ENCODE data around the gene HELT. TPM values are rescaled to one million over a fixed set of nuclear protein-coding genes. Genes with fewer than 3 reads are reported as not detected.

HELT gene
- total RNA-seq, 2 experiments from 2014 or later = not detected

GRCh38 chr4:185054272-185054671 is 36.0 kb downstream of the HELT start:
- H3K4me1 Mint-ChIP-seq (ENCODE audit: low read depth) = no peaks in the 10 kb centered on the region
- no peak overlapping the region for H3K27ac Mint-ChIP-seq
- intact Hi-C loops (cut with micrococcal nuclease) = no loop called here
- no peak for DNase-seq
- no peaks in the 10 kb centered on the region for H3K36me3 Mint-ChIP-seq
- no peaks in the 10 kb centered on the region for H3K9me3 Mint-ChIP-seq
- ChIA-PET CTCF (interaction anchor here (1.1 to 1.2 kb wide), 2 partner anchors 12 to 15 kb away, joined by 3 read pairs; no protein-coding TSS in a partner anchor), POLR2A (no interaction called here)
- no peak overlapping the region for H3K4me3 Mint-ChIP-seq
- peaks cover 25% of the 10 kb centered on the region for H3K27me3 Mint-ChIP-seq

- no peak overlapping the region for H3K4me3 Mint-ChIP-seq
- no peaks in the 10 kb centered on the region for H3K36me3 Mint-ChIP-seq
- intact Hi-C loops (cut with micrococcal nuclease) = no loop called here
- no peak for DNase-seq
- H3K27me3 Mint-ChIP-seq = peaks cover 24% of the 10 kb centered on the region
- ChIA-PET POLR2A (no interaction called here), CTCF (interaction anchor here (1.1 kb wide), 1 partner anchor 13 kb away, joined by 3 read pairs; no protein-coding TSS in a partner anchor)
- no peaks in the 10 kb centered on the region for H3K9me3 Mint-ChIP-seq
- no peak overlapping the region for H3K27ac Mint-ChIP-seq
- H3K4me1 Mint-ChIP-seq (ENCODE audit: low read depth) = no peaks in the 10 kb centered on the region
Observed at GRCh38 chr4:185054886-185055285, 36.6 kb downstream of the HELT start.

GRCh38 chr4:185061610-185062009 is 43.3 kb downstream of the HELT start:
- Mint-ChIP-seq H3K27me3 (peaks cover 13% of the 10 kb centered on the region), H3K4me3 (no peak overlapping the region), H3K36me3 (no peaks in the 10 kb centered on the region), H3K4me1 (ENCODE audit: low read depth) (no peaks in the 10 kb centered on the region), H3K9me3 (peaks cover 2% of the 10 kb centered on the region), H3K27ac (no peak overlapping the region)
- POLR2A ChIA-PET = no interaction called here
- CTCF ChIA-PET = interaction anchor here (1.7 kb wide), 1 partner anchor 73 kb away, joined by 4 read pairs; no protein-coding TSS in a partner anchor
- intact Hi-C loops (cut with micrococcal nuclease) = no loop called here
- DNase-seq = no peak

- CTCF ChIA-PET = interaction anchor here (1.7 kb wide), 1 partner anchor 72 kb away, joined by 4 read pairs; no protein-coding TSS in a partner anchor
- peaks cover 2% of the 10 kb centered on the region for H3K9me3 Mint-ChIP-seq
- H3K4me1 Mint-ChIP-seq (ENCODE audit: low read depth) = no peaks in the 10 kb centered on the region
- no peak overlapping the region for H3K27ac Mint-ChIP-seq
- intact Hi-C loops (cut with micrococcal nuclease) = no loop called here
- H3K36me3 Mint-ChIP-seq = no peaks in the 10 kb centered on the region
- H3K4me3 Mint-ChIP-seq = no peak overlapping the region
- no peak for DNase-seq
- peaks cover 13% of the 10 kb centered on the region for H3K27me3 Mint-ChIP-seq
- POLR2A ChIA-PET = no interaction called here
Observed at GRCh38 chr4:185062606-185063005, 44.3 kb downstream of the HELT start.

- Mint-ChIP-seq H3K36me3 (no peaks in the 10 kb centered on the region), H3K27me3 (peaks cover 6% of the 10 kb centered on the region), H3K4me1 (ENCODE audit: low read depth) (no peaks in the 10 kb centered on the region), H3K27ac (no peak overlapping the region), H3K4me3 (no peak overlapping the region), H3K9me3 (peaks cover 1% of the 10 kb centered on the region)
- intact Hi-C loops (cut with micrococcal nuclease) = no loop called here
- ChIA-PET POLR2A (no interaction called here), CTCF (no interaction called here)
- no peak for DNase-seq
Observed at GRCh38 chr4:185066179-185066578, 47.9 kb downstream of the HELT start.

GRCh38 chr4:185068837-185069236 is 50.5 kb downstream of the HELT start:
- no peak for DNase-seq
- CTCF ChIA-PET = no interaction called here
- POLR2A ChIA-PET = no interaction called here
- Mint-ChIP-seq H3K4me3 (no peak overlapping the region), H3K9me3 (no peaks in the 10 kb centered on the region), H3K27ac (no peak overlapping the region), H3K4me1 (ENCODE audit: low read depth) (no peaks in the 10 kb centered on the region), H3K27me3 (peaks cover 7% of the 10 kb centered on the region), H3K36me3 (no peaks in the 10 kb centered on the region)
- intact Hi-C loops (cut with micrococcal nuclease) = no loop called here

Other genes starting within 250 kb of the HELT start
- 10 to 100 TPM; 22.0 to 22.2 TPM for gene ACSL1, start 192.5 kb upstream of the HELT start, total RNA-seq
- gene SLC25A4, start 124.8 kb downstream of the HELT start, total RNA-seq = 1 to 10 TPM; 7.7 to 8.4 TPM
- 10 to 100 TPM; 47.5 to 48.6 TPM for gene CFAP97, start 185.5 kb downstream of the HELT start, total RNA-seq
- gene SNX25, start 191.1 kb downstream of the HELT start, total RNA-seq = 10 to 100 TPM; 18.9 to 21.6 TPM

Data from activated CD4-positive, alpha-beta memory T cell treated with anti-CD3 and anti-CD28 coated beads for 36 hours (primary cell).